AG04450 (cell line): ENCODE results near the gene WDR49. TPM values are rescaled to one million over a fixed set of nuclear protein-coding genes. Genes with fewer than 3 reads are reported as not detected.
"Not testable (repeated sequence)": the region's sequence is repeated elsewhere in the genome, so short reads cannot be mapped to it uniquely, and the experiment has no call there.

Experiments
- CTCF ChIA-PET: fragments of 300-600, 350-600 bp; formaldehyde crosslinking; extraction: SDS; loops from one replicate; lab custom pipeline; 2022; ENCODE audit warnings: antibody characterized with exemption, inconsistent platforms; lab: Charles Lee
- POLR2A ChIA-PET: fragments of 350-600 bp; formaldehyde crosslinking; extraction: SDS; loops from one replicate; lab custom pipeline; 2021; ENCODE audit warnings: antibody characterized with exemption, inconsistent platforms; lab: Yijun Ruan, JAX
- DNase-seq: peaks from one replicate; pipeline ENCODE4 v3.0.0-alpha.2; 2011; ENCODE audit warnings: low read depth, low spot score
- H3K27ac ChIP-seq: one replicate; pipeline ENCODE4 v1.5.1; 2012; ENCODE audit warnings: low read depth, low read length, control low read depth
- H3K27me3 ChIP-seq: one replicate; pipeline ENCODE4 v1.6.0; 2012; ENCODE audit warnings: low read length; ENCODE audit not compliant: control insufficient read depth, insufficient read depth
- H3K4me3 ChIP-seq: 2 replicates; pipeline ENCODE4 v1.5.1; 2011; ENCODE audit warnings: mild to moderate bottlenecking, low read depth, low read length, control low read depth
- H3K9me3 ChIP-seq: 2 replicates; pipeline ENCODE4 v1.5.1; 2012; ENCODE audit warnings: low read length; ENCODE audit not compliant: control insufficient read depth, insufficient read depth
- polyA plus RNA-seq: library from polyadenylated mRNA; depleted of rRNA; stranded (reverse); fragments of >200 nt; gene quantifications from 2 replicates; pipeline ENCODE4 v1.2.3, GENCODE V29; 2011
- TF ChIP-seq, protein P1 (sequence below): IDR thresholded peaks from 2 replicates; pipeline ENCODE4 v1.5.1; 2011; ENCODE audit warnings: low read depth, low read length, control low read depth, inconsistent platforms

WDR49 gene
- polyA plus RNA-seq, 1 experiment: not detected

GRCh38 chr3:167644611-167645010, 9.1 kb downstream of the WDR49 start:
- CTCF ChIA-PET: interaction anchor here (0.5 kb wide), 1 partner anchor 318 kb away, joined by 4 read pairs; no protein-coding TSS in a partner anchor
- no peak for DNase-seq
- POLR2A ChIA-PET: no interaction called here
- no peaks in the 10 kb centered on the region for H3K9me3 ChIP-seq
- TF ChIP-seq, protein P1, sequence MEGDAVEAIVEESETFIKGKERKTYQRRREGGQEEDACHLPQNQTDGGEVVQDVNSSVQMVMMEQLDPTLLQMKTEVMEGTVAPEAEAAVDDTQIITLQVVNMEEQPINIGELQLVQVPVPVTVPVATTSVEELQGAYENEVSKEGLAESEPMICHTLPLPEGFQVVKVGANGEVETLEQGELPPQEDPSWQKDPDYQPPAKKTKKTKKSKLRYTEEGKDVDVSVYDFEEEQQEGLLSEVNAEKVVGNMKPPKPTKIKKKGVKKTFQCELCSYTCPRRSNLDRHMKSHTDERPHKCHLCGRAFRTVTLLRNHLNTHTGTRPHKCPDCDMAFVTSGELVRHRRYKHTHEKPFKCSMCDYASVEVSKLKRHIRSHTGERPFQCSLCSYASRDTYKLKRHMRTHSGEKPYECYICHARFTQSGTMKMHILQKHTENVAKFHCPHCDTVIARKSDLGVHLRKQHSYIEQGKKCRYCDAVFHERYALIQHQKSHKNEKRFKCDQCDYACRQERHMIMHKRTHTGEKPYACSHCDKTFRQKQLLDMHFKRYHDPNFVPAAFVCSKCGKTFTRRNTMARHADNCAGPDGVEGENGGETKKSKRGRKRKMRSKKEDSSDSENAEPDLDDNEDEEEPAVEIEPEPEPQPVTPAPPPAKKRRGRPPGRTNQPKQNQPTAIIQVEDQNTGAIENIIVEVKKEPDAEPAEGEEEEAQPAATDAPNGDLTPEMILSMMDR: no peak
- no peaks in the 10 kb centered on the region for H3K27me3 ChIP-seq
- H3K4me3 ChIP-seq: no peak overlapping the region
- H3K27ac ChIP-seq: no peak overlapping the region

DNA sequence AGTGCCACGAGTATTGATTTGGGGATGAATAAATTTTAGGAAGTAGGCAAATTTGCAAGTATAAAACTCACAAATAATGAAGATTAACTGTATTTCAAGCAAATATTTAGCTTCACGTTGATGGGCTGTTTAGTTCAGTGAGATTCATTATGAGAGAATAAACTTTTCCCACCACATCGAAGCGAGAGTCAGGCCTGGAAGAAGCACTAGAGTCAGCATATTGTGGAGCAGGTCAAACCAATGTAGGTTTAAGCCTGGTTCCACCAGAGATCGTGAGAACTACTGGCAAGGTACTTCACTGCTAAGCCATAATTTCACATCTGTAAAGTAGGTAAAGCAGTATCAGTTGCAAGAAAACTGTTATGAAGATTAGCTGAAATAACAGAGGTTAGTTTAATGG, 22.3 kb downstream of the WDR49 start:
- Histone ChIP-seq H3K27me3 (no peaks in the 10 kb centered on the region), H3K4me3 (no peak overlapping the region), H3K9me3 (no peaks in the 10 kb centered on the region), H3K27ac (no peak overlapping the region)
- CTCF ChIA-PET: no interaction called here
- TF ChIP-seq, protein P1: no peak
- DNase-seq: no peak
- POLR2A ChIA-PET: no interaction called here

DNA sequence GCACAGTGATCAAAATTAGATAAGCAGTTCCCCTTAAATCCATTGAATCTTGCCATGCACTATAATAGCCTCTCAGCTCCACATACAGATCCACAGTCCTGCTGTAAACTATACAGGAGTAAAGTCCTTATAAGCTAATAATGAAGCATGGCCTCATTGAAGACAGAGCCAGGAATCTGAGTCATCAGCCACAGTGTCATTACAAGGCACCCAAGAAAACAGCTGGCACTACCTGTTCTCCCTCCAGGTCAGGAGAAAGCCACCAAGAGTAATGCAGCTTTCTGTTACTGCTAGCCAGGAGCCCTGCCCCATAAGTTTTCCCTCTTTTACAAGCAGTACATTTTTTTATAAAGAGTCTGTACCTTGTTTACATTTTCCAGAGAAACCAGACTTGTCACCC, 27.3 kb downstream of the WDR49 start:
- ChIA-PET POLR2A (no interaction called here), CTCF (no interaction called here)
- no peak overlapping the region for H3K27ac ChIP-seq
- no peaks in the 10 kb centered on the region for H3K9me3 ChIP-seq
- H3K27me3 ChIP-seq: no peaks in the 10 kb centered on the region
- DNase-seq: no peak
- H3K4me3 ChIP-seq: no peak overlapping the region
- TF ChIP-seq, protein P1: no peak

GRCh38 chr3:167615030-167615429, 38.7 kb downstream of the WDR49 start:
- no peaks in the 10 kb centered on the region for H3K9me3 ChIP-seq
- DNase-seq: no peak
- ChIA-PET POLR2A (no interaction called here), CTCF (no interaction called here)
- H3K27ac ChIP-seq: no peak overlapping the region
- H3K27me3 ChIP-seq: no peaks in the 10 kb centered on the region
- TF ChIP-seq, protein P1: no peak
- H3K4me3 ChIP-seq: no peak overlapping the region

GRCh38 chr3:167614196-167614595, 39.5 kb downstream of the WDR49 start:
- POLR2A ChIA-PET, DNase-seq, H3K27me3 ChIP-seq, CTCF ChIA-PET, H3K27ac ChIP-seq, H3K4me3 ChIP-seq, H3K9me3 ChIP-seq: not testable (repeated sequence)

DNA sequence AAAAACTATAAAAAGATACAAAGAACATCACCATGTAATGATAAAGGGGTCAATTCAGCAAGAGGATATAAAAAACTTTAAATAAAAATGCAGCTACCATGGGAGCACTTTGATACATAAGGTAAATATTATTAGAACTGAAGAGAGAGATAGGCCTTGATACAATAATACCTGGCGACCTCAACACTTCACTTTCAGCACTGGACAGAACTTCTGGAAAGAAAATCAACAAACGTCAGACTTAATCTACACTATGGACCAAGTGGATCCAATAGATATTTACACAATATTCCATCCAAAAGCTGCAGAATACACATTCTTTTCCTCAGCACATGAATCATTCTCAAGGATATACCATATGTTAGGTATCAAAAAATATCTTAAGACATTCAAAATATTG, 42.0 kb downstream of the WDR49 start:
- Histone ChIP-seq H3K27ac (no peak overlapping the region), H3K27me3 (no peaks in the 10 kb centered on the region), H3K9me3 (no peaks in the 10 kb centered on the region), H3K4me3 (no peak overlapping the region)
- TF ChIP-seq, protein P1: no peak
- CTCF ChIA-PET: no interaction called here
- POLR2A ChIA-PET: no interaction called here
- no peak for DNase-seq
